ENCODE measurements around the gene PTPRA.

Gene PTPRA

DNA sequence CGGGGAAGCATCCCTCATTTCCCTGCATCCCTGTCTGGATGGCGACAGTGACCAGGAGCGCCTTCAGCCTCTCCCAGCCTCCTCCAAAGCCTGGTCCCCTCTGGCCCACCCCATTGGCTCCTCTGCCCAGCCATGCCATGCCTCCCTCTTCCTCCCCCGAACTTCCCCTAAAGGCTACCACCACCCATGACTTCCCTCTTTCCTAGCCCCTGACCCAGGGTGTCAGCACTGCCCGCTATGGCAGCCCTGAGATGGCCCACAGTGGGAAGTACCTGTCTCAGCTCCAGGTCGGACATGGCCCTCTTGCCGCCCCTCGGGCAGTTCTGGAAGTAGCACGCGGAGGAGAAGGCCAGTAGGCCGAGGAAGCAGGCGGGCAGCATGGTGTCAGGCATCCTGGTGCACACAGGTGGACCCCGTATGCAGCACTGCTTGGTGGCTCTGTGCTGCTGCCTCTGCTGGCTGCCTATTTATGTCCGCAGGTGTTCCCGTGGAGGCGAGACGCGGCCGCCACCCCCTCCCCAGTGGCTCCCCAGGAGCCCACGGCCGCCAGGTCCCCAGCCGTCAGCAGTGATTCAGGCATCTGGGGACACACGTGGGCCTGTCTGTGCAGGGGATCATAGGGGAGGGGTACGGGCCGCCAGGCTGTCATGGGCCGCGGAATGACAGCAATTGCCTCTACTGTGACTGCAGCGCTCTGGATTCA is 211.2 kb downstream of the PTPRA start, which contains the start of gene AVP:
TSS of gene AVP (minus strand) at position 442 of the 703 bp plus-strand sequence. CDS start at position 392, 50 bp downstream.
- DNase-seq (ENCODE audit: low read depth) = no peak
- TF ChIP-seq, protein P1, sequence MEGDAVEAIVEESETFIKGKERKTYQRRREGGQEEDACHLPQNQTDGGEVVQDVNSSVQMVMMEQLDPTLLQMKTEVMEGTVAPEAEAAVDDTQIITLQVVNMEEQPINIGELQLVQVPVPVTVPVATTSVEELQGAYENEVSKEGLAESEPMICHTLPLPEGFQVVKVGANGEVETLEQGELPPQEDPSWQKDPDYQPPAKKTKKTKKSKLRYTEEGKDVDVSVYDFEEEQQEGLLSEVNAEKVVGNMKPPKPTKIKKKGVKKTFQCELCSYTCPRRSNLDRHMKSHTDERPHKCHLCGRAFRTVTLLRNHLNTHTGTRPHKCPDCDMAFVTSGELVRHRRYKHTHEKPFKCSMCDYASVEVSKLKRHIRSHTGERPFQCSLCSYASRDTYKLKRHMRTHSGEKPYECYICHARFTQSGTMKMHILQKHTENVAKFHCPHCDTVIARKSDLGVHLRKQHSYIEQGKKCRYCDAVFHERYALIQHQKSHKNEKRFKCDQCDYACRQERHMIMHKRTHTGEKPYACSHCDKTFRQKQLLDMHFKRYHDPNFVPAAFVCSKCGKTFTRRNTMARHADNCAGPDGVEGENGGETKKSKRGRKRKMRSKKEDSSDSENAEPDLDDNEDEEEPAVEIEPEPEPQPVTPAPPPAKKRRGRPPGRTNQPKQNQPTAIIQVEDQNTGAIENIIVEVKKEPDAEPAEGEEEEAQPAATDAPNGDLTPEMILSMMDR (IDR thresholded peaks at IDR 0.05; ENCODE audit: control insufficient read depth, extremely low read depth, insufficient read depth) = no peak
- H3K4me3 ChIP-seq (ENCODE audit: low read depth, low read length) = no peak within 1 kb of the TSS

DNA sequence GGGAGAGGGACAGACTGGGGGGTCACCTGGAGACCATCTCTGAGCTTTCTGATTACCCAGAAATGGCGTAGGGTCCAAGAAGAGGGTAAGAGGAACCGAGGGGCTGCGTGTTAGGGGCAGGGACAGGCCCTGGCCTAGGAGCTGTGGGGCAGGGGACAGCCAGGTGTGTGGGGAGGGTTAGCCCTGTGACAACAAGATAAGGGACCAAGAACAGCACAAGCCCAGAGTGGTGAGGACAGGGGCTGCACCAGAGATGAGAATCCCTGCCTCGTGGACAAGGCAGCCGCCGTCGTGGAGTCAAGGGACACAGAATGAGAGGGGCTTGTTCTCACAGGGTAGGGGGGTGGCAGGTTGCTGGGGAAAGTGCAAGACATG is 211.7 kb downstream of the PTPRA start:
- H3K4me3 ChIP-seq (ENCODE audit: low read depth, low read length) = no peak overlapping the region
- DNase-seq (ENCODE audit: low read depth) = no peak
- TF ChIP-seq, protein P1 (IDR thresholded peaks at IDR 0.05; ENCODE audit: control insufficient read depth, extremely low read depth, insufficient read depth) = no peak

GRCh38 chr20:3085571-3086072 is 212.3 kb downstream of the PTPRA start:
- no peak overlapping the region for H3K4me3 ChIP-seq (ENCODE audit: low read depth, low read length)
- DNase-seq (ENCODE audit: low read depth) = no peak
- TF ChIP-seq, protein P1 (IDR thresholded peaks at IDR 0.05; ENCODE audit: control insufficient read depth, extremely low read depth, insufficient read depth) = no peak

DNA sequence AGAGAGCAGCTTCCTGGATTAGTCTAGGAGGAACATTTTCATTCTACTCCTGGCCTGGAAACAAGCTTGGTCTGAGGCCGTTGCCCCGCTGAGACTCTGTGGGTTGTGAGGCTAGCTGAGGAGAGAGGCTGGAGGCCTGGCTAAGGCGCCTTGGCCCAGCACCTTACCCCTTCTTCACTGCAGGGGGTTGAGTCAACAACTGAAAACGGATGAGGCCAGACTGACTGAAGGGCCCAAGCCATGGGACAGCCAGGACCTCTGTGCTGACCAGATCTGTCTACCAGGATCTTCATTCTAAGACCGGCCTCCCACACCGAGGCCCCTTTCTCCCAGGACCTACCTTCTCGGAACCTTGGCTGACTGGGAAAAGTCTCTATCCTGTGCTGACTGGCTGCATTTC is 214.8 kb downstream of the PTPRA start:
- DNase-seq (ENCODE audit: low read depth) = no peak
- TF ChIP-seq, protein P1 (IDR thresholded peaks at IDR 0.05; ENCODE audit: control insufficient read depth, extremely low read depth, insufficient read depth) = no peak
- H3K4me3 ChIP-seq (ENCODE audit: low read depth, low read length) = no peak overlapping the region
